Esophagus muscularis mucosa (tissue), 3 donors: ENCODE data around the gene FGFR2.

Experiments
- POLR2A ChIP-seq: fragments of 450-650 bp; IDR thresholded peaks from one replicate; pipeline ENCODE4 v1.6.1; 2017; ENCODE audit warnings: antibody characterized with exemption, moderate library complexity, mild to moderate bottlenecking, low read depth
- TF ChIP-seq, protein P1 (sequence below), 3 experiments: fragments of 200-600 bp in 2 of 3; fragments of 450-650 bp in 1 of 3; sonication (generic) in 2 of 3; IDR thresholded peaks; one replicate each; pipeline ENCODE4 v1.5.1; 2017 to 2019; ENCODE audit warnings: antibody characterized with exemption in 3 of 3, mild to moderate bottlenecking in 2 of 3, moderate library complexity in 1 of 3

DNA sequence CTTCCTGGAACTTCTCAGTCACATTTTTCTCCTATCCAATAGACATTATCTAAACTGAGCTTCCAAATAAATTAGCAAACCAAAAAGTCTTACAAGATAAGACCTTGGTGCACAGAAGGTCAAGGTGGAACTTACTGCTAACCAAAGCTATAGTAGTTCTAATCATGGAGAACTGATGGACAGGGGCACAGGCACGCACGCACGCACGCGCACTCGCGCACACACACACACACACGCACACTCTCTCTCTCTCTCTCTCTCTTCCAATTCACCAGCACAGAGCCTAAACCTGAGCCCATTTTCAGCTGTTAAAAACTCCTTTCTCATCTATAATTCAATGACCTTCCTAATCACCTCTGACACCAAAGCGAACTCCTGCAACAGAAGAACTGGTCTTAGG, 7.5 kb downstream of the FGFR2 start:
- TF ChIP-seq, protein P1, sequence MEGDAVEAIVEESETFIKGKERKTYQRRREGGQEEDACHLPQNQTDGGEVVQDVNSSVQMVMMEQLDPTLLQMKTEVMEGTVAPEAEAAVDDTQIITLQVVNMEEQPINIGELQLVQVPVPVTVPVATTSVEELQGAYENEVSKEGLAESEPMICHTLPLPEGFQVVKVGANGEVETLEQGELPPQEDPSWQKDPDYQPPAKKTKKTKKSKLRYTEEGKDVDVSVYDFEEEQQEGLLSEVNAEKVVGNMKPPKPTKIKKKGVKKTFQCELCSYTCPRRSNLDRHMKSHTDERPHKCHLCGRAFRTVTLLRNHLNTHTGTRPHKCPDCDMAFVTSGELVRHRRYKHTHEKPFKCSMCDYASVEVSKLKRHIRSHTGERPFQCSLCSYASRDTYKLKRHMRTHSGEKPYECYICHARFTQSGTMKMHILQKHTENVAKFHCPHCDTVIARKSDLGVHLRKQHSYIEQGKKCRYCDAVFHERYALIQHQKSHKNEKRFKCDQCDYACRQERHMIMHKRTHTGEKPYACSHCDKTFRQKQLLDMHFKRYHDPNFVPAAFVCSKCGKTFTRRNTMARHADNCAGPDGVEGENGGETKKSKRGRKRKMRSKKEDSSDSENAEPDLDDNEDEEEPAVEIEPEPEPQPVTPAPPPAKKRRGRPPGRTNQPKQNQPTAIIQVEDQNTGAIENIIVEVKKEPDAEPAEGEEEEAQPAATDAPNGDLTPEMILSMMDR (IDR thresholded peaks at IDR 0.05) = no peak
- no peak for TF ChIP-seq POLR2A
